RWPE2 (cell line): ENCODE data around the gene SRI.
A peak's percentile ranks its signal among the peaks of the same experiment; 100 is the strongest.
"Not testable (repeated sequence)": the region's sequence is repeated elsewhere in the genome, so short reads cannot be mapped to it uniquely, and the experiment has no call there.

ENCODE experiments used
- ATAC-seq: fragments of 200-7000 bp; cut with Tn5 transposase; 3 replicates; pipeline ENCODE4 v1.9.1; 2021; ENCODE audit warnings: low read depth
- DNase-seq: peaks from one replicate; pipeline ENCODE4 v3.0.0-alpha.2; 2020; ENCODE audit warnings: low spot score
- H3K27ac ChIP-seq: fragments of 450-650 bp; 2 replicates; pipeline ENCODE4 v1.5.1; 2017; ENCODE audit warnings: mild to moderate bottlenecking; ENCODE audit not compliant: poor library complexity, severe bottlenecking
- H3K27me3 ChIP-seq: fragments of 250-450 bp; sonication (Bioruptor Pico); 2 replicates; pipeline ENCODE4 v1.5.1; 2021; ENCODE audit warnings: mild to moderate bottlenecking, moderate library complexity; ENCODE audit not compliant: insufficient read depth, poor library complexity, severe bottlenecking
- H3K36me3 ChIP-seq: fragments of 250-450 bp; sonication (Bioruptor Pico); 2 replicates; pipeline ENCODE4 v1.5.1; 2020; ENCODE audit warnings: low read depth, mild to moderate bottlenecking, moderate library complexity
- H3K4me1 ChIP-seq: fragments of 250-450 bp; sonication (Bioruptor Pico); 2 replicates; pipeline ENCODE4 v1.5.1; 2021; ENCODE audit warnings: mild to moderate bottlenecking, moderate library complexity; ENCODE audit not compliant: insufficient read depth, poor library complexity, severe bottlenecking
- H3K4me3 ChIP-seq: fragments of 250-450 bp; sonication (Bioruptor Pico); 2 replicates; pipeline ENCODE4 v1.5.1; 2021; ENCODE audit warnings: mild to moderate bottlenecking, moderate library complexity; ENCODE audit not compliant: severe bottlenecking
- H3K9me3 ChIP-seq: fragments of 250-450 bp; sonication (Bioruptor Pico); 2 replicates; pipeline ENCODE4 v1.5.1; 2021; ENCODE audit warnings: mild to moderate bottlenecking, moderate library complexity; ENCODE audit not compliant: severe bottlenecking
- CTCF ChIP-seq: fragments of 450-650 bp; IDR thresholded peaks from one replicate; pipeline ENCODE4 v1.5.1; 2017; ENCODE audit warnings: mild to moderate bottlenecking, moderate library complexity; ENCODE audit not compliant: poor library complexity, severe bottlenecking

The SRI gene

GRCh38 chr7:88172842-88173241 is 47.0 kb downstream of the SRI start:
- Histone ChIP-seq H3K9me3 (no peaks in the 10 kb centered on the region), H3K27me3 (no peaks in the 10 kb centered on the region), H3K36me3 (no peaks in the 10 kb centered on the region), H3K4me1 (peaks cover 2% of the 10 kb centered on the region), H3K27ac (no peak overlapping the region), H3K4me3 (no peak overlapping the region)
- TF ChIP-seq CTCF: no peak
- no peak for DNase-seq
- ATAC-seq: no peak

DNA sequence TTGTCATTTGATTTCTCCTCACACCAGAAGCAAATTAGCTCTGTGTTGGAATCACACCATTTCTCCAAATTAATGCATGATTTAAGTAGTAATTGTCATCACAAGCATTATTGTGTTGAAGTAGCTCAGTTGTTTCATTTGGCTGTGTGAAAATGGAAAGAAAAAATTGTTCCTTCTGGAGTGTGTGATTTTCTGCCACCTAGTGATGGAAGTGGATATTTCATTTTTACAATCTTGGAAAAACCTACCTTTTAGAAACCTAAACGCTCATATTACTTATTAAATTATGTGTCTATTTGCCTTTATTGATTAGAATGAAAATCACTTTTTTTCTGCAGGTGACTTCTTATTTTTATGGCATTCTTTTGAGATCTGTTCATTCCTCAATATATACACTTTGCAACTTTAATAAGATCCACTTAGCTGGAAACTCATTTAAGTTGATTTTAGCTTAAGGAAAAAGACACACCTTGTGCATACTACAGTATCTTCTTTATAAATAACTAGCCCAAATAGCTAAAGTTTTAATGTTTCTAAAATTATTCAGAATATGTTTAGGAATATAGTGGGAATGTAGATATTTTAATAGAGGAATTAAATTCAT is 50.0 kb downstream of the SRI start:
- no peak for ATAC-seq

GRCh38 chr7:88167721-88168120 is 52.1 kb downstream of the SRI start:
- Histone ChIP-seq H3K27me3 (no peaks in the 10 kb centered on the region), H3K27ac (no peak overlapping the region), H3K9me3 (no peaks in the 10 kb centered on the region), H3K36me3 (no peaks in the 10 kb centered on the region), H3K4me3 (no peak overlapping the region), H3K4me1 (peaks cover 2% of the 10 kb centered on the region)
- no peak for ATAC-seq
- no peak for DNase-seq
- no peak for TF ChIP-seq CTCF

More for the DNA sequence above, 50.0 kb downstream of the SRI start:
- Histone ChIP-seq H3K9me3 (no peaks in the 10 kb centered on the region), H3K4me3 (no peak overlapping the region), H3K4me1 (peaks cover 2% of the 10 kb centered on the region), H3K27ac (no peak overlapping the region), H3K36me3 (no peaks in the 10 kb centered on the region), H3K27me3 (no peaks in the 10 kb centered on the region)
- no peak for DNase-seq
- TF ChIP-seq CTCF: peak; percentile 79

- H3K4me1 ChIP-seq: no peaks in the 10 kb centered on the region
- DNase-seq (no peak), ATAC-seq (no peak)
- no peak overlapping the region for H3K27ac ChIP-seq
- no peaks in the 10 kb centered on the region for H3K36me3 ChIP-seq
- H3K9me3 ChIP-seq: no peaks in the 10 kb centered on the region
- H3K4me3 ChIP-seq: no peak overlapping the region
- no peaks in the 10 kb centered on the region for H3K27me3 ChIP-seq
- no peak for TF ChIP-seq CTCF
These were observed 52.6 kb downstream of the SRI start for GRCh38 chr7:88167223-88167622.

GRCh38 chr7:88165697-88166096 is 54.1 kb downstream of the SRI start:
- no peaks in the 10 kb centered on the region for H3K4me1 ChIP-seq

DNA sequence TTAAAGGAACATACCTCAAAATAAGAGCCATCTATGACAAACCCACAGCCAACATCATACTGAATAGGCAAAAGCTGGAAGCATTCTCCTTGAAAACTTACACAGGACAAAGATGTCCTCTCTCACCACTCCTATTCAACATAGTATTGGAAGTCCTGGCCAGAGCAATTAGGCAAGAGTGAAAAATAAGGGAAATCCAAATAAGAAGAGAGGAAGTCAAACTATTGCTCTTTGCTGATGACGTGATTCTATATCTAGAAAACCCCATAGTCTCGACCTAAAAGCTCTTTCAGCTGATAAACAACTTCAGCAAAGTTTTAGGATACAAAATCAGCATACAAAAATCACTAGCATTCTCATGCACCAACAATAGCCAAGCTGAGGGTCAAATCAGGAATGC is 60.1 kb downstream of the SRI start:
- H3K9me3 ChIP-seq, H3K27me3 ChIP-seq, H3K4me1 ChIP-seq, DNase-seq, H3K36me3 ChIP-seq, H3K4me3 ChIP-seq, H3K27ac ChIP-seq, ATAC-seq: not testable (repeated sequence)

More at GRCh38 chr7:88165697-88166096, 54.1 kb downstream of the SRI start:
- ATAC-seq: no peak
- no peaks in the 10 kb centered on the region for H3K27me3 ChIP-seq
- no peaks in the 10 kb centered on the region for H3K9me3 ChIP-seq
- no peak for TF ChIP-seq CTCF
- no peak for DNase-seq
- H3K4me3 ChIP-seq: no peak overlapping the region
- H3K36me3 ChIP-seq: no peaks in the 10 kb centered on the region
- no peak overlapping the region for H3K27ac ChIP-seq
